Measurements from ENCODE around the gene PLPP3. TPM values are rescaled to one million over a fixed set of nuclear protein-coding genes. Genes with fewer than 3 reads are reported as not detected.

The PLPP3 gene
- polyA plus RNA-seq (2013, experiment 1 of 2): 72.2 TPM
- polyA plus RNA-seq (2013, experiment 2 of 2): 74.4 TPM

GRCh38 chr1:56578963-56579875, at the start of gene PLPP3:
PLPP3 (minus strand) TSS chr1:56579563; CDS start chr1:56579016, 547 bp downstream.
- peak; percentile 95 for DNase-seq
- Histone ChIP-seq H3K79me1 (replicated peaks; ENCODE audit: low read length, poor library complexity, severe bottlenecking) (peaks cover 3% of the 10 kb centered on the region), H3K14ac (ENCODE audit: low read length in 2 of 2) (peak within 1 kb of the TSS in 1 of 2 experiments; percentile 94), H2BK5ac (ENCODE audit: low read depth, low read length, poor library complexity, severe bottlenecking) (peak within 1 kb of the TSS; percentile 35), H2BK120ac (ENCODE audit: low read depth, low read length) (peak within 1 kb of the TSS; percentile 34), H3K4me1 (ENCODE audit: control insufficient read depth, insufficient read depth, low read depth, low read length) (peaks cover 5% of the 10 kb centered on the region), H3K4ac (ENCODE audit: low read depth in 1 of 2, low read length in 2 of 2) (peak within 1 kb of the TSS; percentile 73 to 86), H3K27ac (ENCODE audit: low read length, poor library complexity, severe bottlenecking) (peak within 1 kb of the TSS; percentile 80), H2AFZ (ENCODE audit: low read depth, low read length) (peak within 1 kb of the TSS; percentile 74), H4K8ac (ENCODE audit: low read length) (peak within 1 kb of the TSS; percentile 40), H2AK5ac (ENCODE audit: low read length, severe bottlenecking) (no peak within 1 kb of the TSS), H3K9ac (ENCODE audit: low read length) (peak within 1 kb of the TSS; percentile 97), H3K4me2 (ENCODE audit: low read length, poor library complexity, severe bottlenecking) (peak within 1 kb of the TSS; percentile 91), H3K23ac (ENCODE audit: low read length in 2 of 2) (peak within 1 kb of the TSS; percentile 86 to 91), H2BK15ac (ENCODE audit: low read depth, poor library complexity, severe bottlenecking) (peak within 1 kb of the TSS; percentile 78), H4K91ac (ENCODE audit: low read length) (peak within 1 kb of the TSS; percentile 43), H3K9me3 (ENCODE audit: control insufficient read depth, low read length) (no peaks in the 10 kb centered on the region), H3K4me3 (ENCODE audit: insufficient read depth in 1 of 2, low read depth in 1 of 2, low read length in 2 of 2) (peak within 1 kb of the TSS; percentile 87 to 95), H3K27me3 (ENCODE audit: control insufficient read depth in 1 of 2, insufficient read depth in 1 of 2, low read length in 2 of 2) (no peaks in the 10 kb centered on the region), H3K18ac (ENCODE audit: low read depth in 1 of 2, low read length in 2 of 2) (peak within 1 kb of the TSS; percentile 80), H2BK12ac (ENCODE audit: low read length in 2 of 2) (peak within 1 kb of the TSS; percentile 67 to 71), H3K36me3 (ENCODE audit: control insufficient read depth in 1 of 2, insufficient read depth in 2 of 2, low read depth in 1 of 2, low read length in 2 of 2) (peaks cover 0 to 40% of the 10 kb centered on the region in 2 experiments)
- WGBS: 0% methylated on average over 54 of the region's 62 CpGs

GRCh38 chr1:56627636-56628039, 48.3 kb upstream of the PLPP3 start:
- Histone ChIP-seq H4K91ac (ENCODE audit: low read length) (no peak overlapping the region), H3K27ac (ENCODE audit: low read length, poor library complexity, severe bottlenecking) (no peak overlapping the region), H2AFZ (ENCODE audit: low read depth, low read length) (no peak overlapping the region), H2BK120ac (ENCODE audit: low read depth, low read length) (no peak overlapping the region), H2BK5ac (ENCODE audit: low read depth, low read length, poor library complexity, severe bottlenecking) (no peak overlapping the region), H3K36me3 (ENCODE audit: control insufficient read depth in 1 of 2, insufficient read depth in 2 of 2, low read depth in 1 of 2, low read length in 2 of 2) (no peaks in the 10 kb centered on the region), H3K4me2 (ENCODE audit: low read length, poor library complexity, severe bottlenecking) (no peak overlapping the region), H3K9ac (ENCODE audit: low read length) (no peak overlapping the region), H3K14ac (ENCODE audit: low read length in 2 of 2) (no peak overlapping the region), H3K23ac (ENCODE audit: low read length in 2 of 2) (no peak overlapping the region), H3K9me3 (ENCODE audit: control insufficient read depth, low read length) (no peaks in the 10 kb centered on the region), H3K4me1 (ENCODE audit: control insufficient read depth, insufficient read depth, low read depth, low read length) (no peaks in the 10 kb centered on the region), H4K8ac (ENCODE audit: low read length) (no peak overlapping the region), H3K4ac (ENCODE audit: low read depth in 1 of 2, low read length in 2 of 2) (no peak overlapping the region), H2AK5ac (ENCODE audit: low read length, severe bottlenecking) (no peak overlapping the region), H3K79me1 (replicated peaks; ENCODE audit: low read length, poor library complexity, severe bottlenecking) (no peaks in the 10 kb centered on the region), H3K4me3 (ENCODE audit: insufficient read depth in 1 of 2, low read depth in 1 of 2, low read length in 2 of 2) (no peak overlapping the region), H2BK12ac (ENCODE audit: low read length in 2 of 2) (no peak overlapping the region), H2BK15ac (ENCODE audit: low read depth, poor library complexity, severe bottlenecking) (no peak overlapping the region), H3K18ac (ENCODE audit: low read depth in 1 of 2, low read length in 2 of 2) (no peak overlapping the region), H3K27me3 (ENCODE audit: control insufficient read depth in 1 of 2, insufficient read depth in 1 of 2, low read length in 2 of 2) (no peaks in the 10 kb centered on the region)
- peak; percentile 86 for DNase-seq
- 54% methylated on average over 2 of the region's 3 CpGs for WGBS

- Histone ChIP-seq H3K36me3 (ENCODE audit: control insufficient read depth in 1 of 2, insufficient read depth in 2 of 2, low read depth in 1 of 2, low read length in 2 of 2) (no peaks in the 10 kb centered on the region), H3K27ac (ENCODE audit: low read length, poor library complexity, severe bottlenecking) (no peak overlapping the region), H3K9ac (ENCODE audit: low read length) (no peak overlapping the region), H3K4ac (ENCODE audit: low read depth in 1 of 2, low read length in 2 of 2) (no peak overlapping the region), H3K23ac (ENCODE audit: low read length in 2 of 2) (no peak overlapping the region), H2AFZ (ENCODE audit: low read depth, low read length) (no peak overlapping the region), H3K9me3 (ENCODE audit: control insufficient read depth, low read length) (no peaks in the 10 kb centered on the region), H2BK5ac (ENCODE audit: low read depth, low read length, poor library complexity, severe bottlenecking) (no peak overlapping the region), H4K8ac (ENCODE audit: low read length) (no peak overlapping the region), H3K4me1 (ENCODE audit: control insufficient read depth, insufficient read depth, low read depth, low read length) (no peaks in the 10 kb centered on the region), H3K14ac (ENCODE audit: low read length in 2 of 2) (no peak overlapping the region), H2BK12ac (ENCODE audit: low read length in 2 of 2) (no peak overlapping the region), H3K27me3 (ENCODE audit: control insufficient read depth in 1 of 2, insufficient read depth in 1 of 2, low read length in 2 of 2) (no peaks in the 10 kb centered on the region), H4K91ac (ENCODE audit: low read length) (no peak overlapping the region), H2AK5ac (ENCODE audit: low read length, severe bottlenecking) (no peak overlapping the region), H3K18ac (ENCODE audit: low read depth in 1 of 2, low read length in 2 of 2) (no peak overlapping the region), H3K79me1 (replicated peaks; ENCODE audit: low read length, poor library complexity, severe bottlenecking) (no peaks in the 10 kb centered on the region), H2BK15ac (ENCODE audit: low read depth, poor library complexity, severe bottlenecking) (no peak overlapping the region), H3K4me3 (ENCODE audit: insufficient read depth in 1 of 2, low read depth in 1 of 2, low read length in 2 of 2) (no peak overlapping the region), H3K4me2 (ENCODE audit: low read length, poor library complexity, severe bottlenecking) (no peak overlapping the region), H2BK120ac (ENCODE audit: low read depth, low read length) (no peak overlapping the region)
- no peak for DNase-seq
- no CpG with 5 or more reads among the region's 3 CpGs for WGBS
Measured at GRCh38 chr1:56627019-56627635, 47.8 kb upstream of the PLPP3 start.

GRCh38 chr1:56626546-56626945, 47.2 kb upstream of the PLPP3 start:
- H3K36me3 ChIP-seq (ENCODE audit: control insufficient read depth in 1 of 2, insufficient read depth in 2 of 2, low read depth in 1 of 2, low read length in 2 of 2): no peaks in the 10 kb centered on the region
- no peak overlapping the region for H2BK15ac ChIP-seq (ENCODE audit: low read depth, poor library complexity, severe bottlenecking)
- no peak overlapping the region for H3K9ac ChIP-seq (ENCODE audit: low read length)
- no peak overlapping the region for H4K8ac ChIP-seq (ENCODE audit: low read length)
- no peak overlapping the region for H3K23ac ChIP-seq (ENCODE audit: low read length in 2 of 2)
- no peak overlapping the region for H3K14ac ChIP-seq (ENCODE audit: low read length in 2 of 2)
- no peak overlapping the region for H2AK5ac ChIP-seq (ENCODE audit: low read length, severe bottlenecking)
- H3K27ac ChIP-seq (ENCODE audit: low read length, poor library complexity, severe bottlenecking): no peak overlapping the region
- H3K18ac ChIP-seq (ENCODE audit: low read depth in 1 of 2, low read length in 2 of 2): no peak overlapping the region
- no peaks in the 10 kb centered on the region for H3K27me3 ChIP-seq (ENCODE audit: control insufficient read depth in 1 of 2, insufficient read depth in 1 of 2, low read length in 2 of 2)
- H4K91ac ChIP-seq (ENCODE audit: low read length): no peak overlapping the region
- H3K4me2 ChIP-seq (ENCODE audit: low read length, poor library complexity, severe bottlenecking): no peak overlapping the region
- H2BK5ac ChIP-seq (ENCODE audit: low read depth, low read length, poor library complexity, severe bottlenecking): no peak overlapping the region
- no peak overlapping the region for H2BK12ac ChIP-seq (ENCODE audit: low read length in 2 of 2)
- H3K9me3 ChIP-seq (ENCODE audit: control insufficient read depth, low read length): no peaks in the 10 kb centered on the region
- DNase-seq: peak; percentile 12
- H3K79me1 ChIP-seq (replicated peaks; ENCODE audit: low read length, poor library complexity, severe bottlenecking): no peaks in the 10 kb centered on the region
- no peak overlapping the region for H2BK120ac ChIP-seq (ENCODE audit: low read depth, low read length)
- no peaks in the 10 kb centered on the region for H3K4me1 ChIP-seq (ENCODE audit: control insufficient read depth, insufficient read depth, low read depth, low read length)
- H2AFZ ChIP-seq (ENCODE audit: low read depth, low read length): no peak overlapping the region
- H3K4ac ChIP-seq (ENCODE audit: low read depth in 1 of 2, low read length in 2 of 2): no peak overlapping the region
- H3K4me3 ChIP-seq (ENCODE audit: insufficient read depth in 1 of 2, low read depth in 1 of 2, low read length in 2 of 2): no peak overlapping the region

Data from mesenchymal stem cell (in vitro differentiated cells and primary cell).